ENCODE results near the gene KY. TPM values are rescaled to one million over a fixed set of nuclear protein-coding genes. Genes with fewer than 3 reads are reported as not detected.

Gene KY
- total and polyA plus RNA-seq, 2 of the 8 experiments (the other 6 are each of a cell fraction or from before 2014, with no cell fraction given), result not detected

- TF ChIP-seq HDAC6 (IDR thresholded peaks at IDR 0.05; ENCODE audit: low read depth, low read length) (no peak), CBX8 (IDR thresholded peaks at IDR 0.05; ENCODE audit: borderline replicate concordance, low read depth, low read length) (no peak), BRCA1 (IDR thresholded peaks at IDR 0.05; ENCODE audit: low read depth, low read length) (no peak), HDAC2 (IDR thresholded peaks at IDR 0.05; ENCODE audit: borderline replicate concordance in 1 of 2, low read depth in 2 of 2, low read length in 2 of 2) (no peak)
These were observed 14.4 kb downstream of the KY start (continued) for GRCh38 chr3:134636406-134636805.

Measured in H1 (cell line).